H1 (cell line): ENCODE data around the gene PRKD3. TPM values are rescaled to one million over a fixed set of nuclear protein-coding genes. Genes with fewer than 3 reads are reported as not detected.

ENCODE experiments used
- CTCF ChIA-PET: fragments of 300-600 bp; sonication (Branson Sonifier 250); formaldehyde crosslinking; loops from one replicate; lab custom pipeline; 2021; ENCODE audit not compliant: partially characterized antibody; lab: Charles Lee
- POLR2A ChIA-PET: fragments of 300-600 bp; sonication (Branson Sonifier 250); formaldehyde crosslinking; loops from one replicate; lab custom pipeline; 2021; ENCODE audit warnings: inconsistent platforms; ENCODE audit not compliant: partially characterized antibody; lab: Charles Lee
- DNase-seq, 2 experiments: peaks; one replicate each; pipeline versions ENCODE4 v3.0.0 to v3.0.0-alpha.2; 2010 to 2022; ENCODE audit warnings: low spot score in 2 of 2, low read depth in 1 of 2, mixed read lengths in 1 of 2
- FAIRE-seq: peaks from 2 replicates; lab custom pipeline; 2011; peaks lifted over from hg19 to GRCh38; lab: Jason Lieb, UNC
- H2AFZ ChIP-seq: 2 replicates; pipeline ENCODE4 v1.8.1; 2012; ENCODE audit warnings: low read length, inconsistent platforms
- H2AK5ac ChIP-seq: 2 replicates; pipeline ENCODE4 v1.6.1; 2013; ENCODE audit warnings: low read depth, low read length
- H2BK120ac ChIP-seq: replicated peaks from 2 replicates; pipeline ENCODE3; 2013; ENCODE audit warnings: low read depth, low read length, inconsistent platforms
- H2BK12ac ChIP-seq: 2 replicates; pipeline ENCODE4 v1.6.1; 2013; ENCODE audit warnings: low read depth, low read length
- H2BK15ac ChIP-seq: 2 replicates; pipeline ENCODE4 v1.6.1; 2013; ENCODE audit warnings: low read length
- H2BK20ac ChIP-seq: 2 replicates; pipeline ENCODE4 v1.6.1; 2013; ENCODE audit warnings: low read length
- H2BK5ac ChIP-seq: 2 replicates; pipeline ENCODE4 v1.6.1; 2013; ENCODE audit warnings: low read depth, low read length
- H3K14ac ChIP-seq: 2 replicates; pipeline ENCODE4 v1.6.1; 2013; ENCODE audit warnings: inconsistent platforms; ENCODE audit not compliant: insufficient read length
- H3K18ac ChIP-seq: 2 replicates; pipeline ENCODE4 v1.6.1; 2013; ENCODE audit warnings: low read length; ENCODE audit errors: extremely low read depth
- H3K23ac ChIP-seq: 2 replicates; pipeline ENCODE4 v1.6.1; 2013; ENCODE audit warnings: inconsistent platforms; ENCODE audit not compliant: insufficient read length
- H3K23me2 ChIP-seq: 2 replicates; pipeline ENCODE4 v1.6.1; 2013; ENCODE audit warnings: low read depth, low read length
- H3K27ac ChIP-seq: 2 replicates; pipeline ENCODE4 v1.6.1; 2011; ENCODE audit warnings: low read depth, low read length, inconsistent platforms
- H3K27me3 ChIP-seq, 4 experiments: replicated peaks in 1 of 4; 1 replicate in 1 of 4; 2 replicates in 3 of 4; pipeline versions ENCODE4 v1.6.1 to v1.8.1; 2011 to 2013; ENCODE audit warnings: low read length in 3 of 4, mild to moderate bottlenecking in 3 of 4, inconsistent platforms in 2 of 4, mixed read lengths in 2 of 4, moderate library complexity in 1 of 4; ENCODE audit not compliant: control insufficient read depth in 3 of 4, insufficient read depth in 3 of 4; ENCODE audit errors: extremely low read depth in 1 of 4
- H3K36me3 ChIP-seq, 4 experiments: 2 replicates each; pipeline versions ENCODE4 v1.6.1 to v1.8.1; 2011 to 2013; ENCODE audit warnings: mild to moderate bottlenecking in 4 of 4, low read length in 3 of 4, moderate library complexity in 2 of 4, control low read depth in 1 of 4, inconsistent platforms in 1 of 4; ENCODE audit not compliant: insufficient read depth in 4 of 4, control insufficient read depth in 2 of 4
- H3K4ac ChIP-seq: replicated peaks from 2 replicates; pipeline ENCODE3; 2013; ENCODE audit warnings: low read length, low read depth, mixed read lengths, inconsistent platforms; ENCODE audit not compliant: insufficient read length
- H3K4me1 ChIP-seq, 4 experiments: replicated peaks in 1 of 4; 1 replicate in 1 of 4; 2 replicates in 3 of 4; pipeline versions ENCODE4 v1.6.1 to v1.8.1; 2011 to 2013; ENCODE audit warnings: low read length in 3 of 4, inconsistent platforms in 2 of 4, mixed read lengths in 1 of 4; ENCODE audit not compliant: insufficient read depth in 4 of 4, control insufficient read depth in 3 of 4
- H3K4me2 ChIP-seq, 2 experiments: 2 replicates each; pipeline versions ENCODE4 v1.6.1 to v1.8.1; 2011 to 2013; ENCODE audit warnings: low read depth in 2 of 2, low read length in 2 of 2, control low read depth in 1 of 2, inconsistent platforms in 1 of 2, mild to moderate bottlenecking in 1 of 2; ENCODE audit not compliant: insufficient read depth in 1 of 2
- H3K4me3 ChIP-seq, 4 experiments: fragments of 200-600, 300-600 bp in 1 of 4; sonication (generic), shearing (Covaris generic), sonication (Bioruptor Twin) in 1 of 4; 2 replicates each; pipeline versions ENCODE4 v1.5.1 to v1.8.1; 2011 to 2016; ENCODE audit warnings: low read length in 4 of 4, low read depth in 3 of 4, control low read depth in 2 of 4, inconsistent platforms in 2 of 4, mild to moderate bottlenecking in 2 of 4, mixed read lengths in 1 of 4, moderate library complexity in 1 of 4; ENCODE audit not compliant: insufficient read depth in 2 of 4; ENCODE audit errors: extremely low read depth in 1 of 4
- H3K56ac ChIP-seq: replicated peaks from 2 replicates; pipeline ENCODE3; 2013; ENCODE audit warnings: low read depth, mild to moderate bottlenecking, mixed read lengths, low read length, inconsistent platforms; ENCODE audit not compliant: insufficient read length
- H3K79me1 ChIP-seq: 2 replicates; pipeline ENCODE4 v1.6.1; 2013; ENCODE audit warnings: low read depth, low read length, control low read depth
- H3K79me2 ChIP-seq, 2 experiments: 2 replicates each; pipeline versions ENCODE4 v1.6.1 to v1.8.1; 2012 to 2013; ENCODE audit warnings: low read length in 2 of 2, mild to moderate bottlenecking in 2 of 2, inconsistent platforms in 1 of 2; ENCODE audit not compliant: insufficient read depth in 2 of 2, control insufficient read depth in 1 of 2
- H3K9ac ChIP-seq, 4 experiments: replicated peaks in 1 of 4; 1 replicate in 1 of 4; 2 replicates in 3 of 4; pipeline versions ENCODE4 v1.6.1 to v1.8.1; 2011 to 2013; ENCODE audit warnings: low read depth in 3 of 4, low read length in 3 of 4, control low read depth in 2 of 4, mild to moderate bottlenecking in 2 of 4, moderate library complexity in 2 of 4, inconsistent platforms in 1 of 4; ENCODE audit errors: extremely low read depth in 1 of 4
- H3K9me3 ChIP-seq, 2 experiments: 2 replicates each; pipeline versions ENCODE4 v1.6.1 to v1.8.1; 2012 to 2013; ENCODE audit warnings: mild to moderate bottlenecking in 2 of 2, moderate library complexity in 2 of 2, control low read depth in 1 of 2, inconsistent platforms in 1 of 2, low read depth in 1 of 2, low read length in 1 of 2, mixed read lengths in 1 of 2; ENCODE audit not compliant: insufficient read depth in 2 of 2
- H4K20me1 ChIP-seq, 2 experiments: replicated peaks in 1 of 2; 2 replicates each; pipeline versions ENCODE3 to v1.8.1; 2011 to 2013; ENCODE audit warnings: inconsistent platforms in 2 of 2, low read length in 2 of 2, mild to moderate bottlenecking in 1 of 2; ENCODE audit not compliant: insufficient read depth in 2 of 2, control insufficient read depth in 1 of 2
- H4K5ac ChIP-seq: 2 replicates; pipeline ENCODE4 v1.6.1; 2013; ENCODE audit warnings: low read length, low read depth, mixed read lengths, inconsistent platforms; ENCODE audit not compliant: insufficient read length
- H4K8ac ChIP-seq: 2 replicates; pipeline ENCODE4 v1.8.0; 2013; ENCODE audit warnings: mild to moderate bottlenecking, moderate library complexity, low read length, inconsistent platforms; ENCODE audit not compliant: insufficient read depth; ENCODE audit errors: extremely low read depth
- H4K91ac ChIP-seq: replicated peaks from 2 replicates; pipeline ENCODE3; 2013; ENCODE audit warnings: low read length, mixed read lengths, inconsistent platforms; ENCODE audit not compliant: insufficient read length
- BCL11A ChIP-seq, 2 experiments: IDR thresholded peaks; one replicate each; pipeline ENCODE4 v1.6.1; 2011; ENCODE audit warnings: low read depth in 2 of 2, low read length in 2 of 2, mild to moderate bottlenecking in 2 of 2
- POLR2A ChIP-seq, 2 experiments: IDR thresholded peaks; 1 replicate in 1 of 2; 2 replicates in 1 of 2; pipeline ENCODE4 v1.6.1; 2011; ENCODE audit warnings: low read depth in 2 of 2, low read length in 2 of 2, mild to moderate bottlenecking in 2 of 2; ENCODE audit errors: control extremely low read depth in 1 of 2
- polyA plus RNA-seq, 7 experiments: library from polyadenylated mRNA; depleted of rRNA in 3 of 7; stranded (reverse) in 5 of 7; unstranded in 2 of 7; fragments of >200 nt in 5 of 7; fragments of 200-250 nt in 2 of 7; gene quantifications; 1 replicate in 5 of 7; 2 replicates in 1 of 7; 4 replicates in 1 of 7; pipeline versions ENCODE4 v1.2.1 to v1.2.3, GENCODE V29; 2011 to 2013; ENCODE audit warnings: missing spikeins in 2 of 7, mixed read lengths in 2 of 7
- total RNA-seq: library from RNA; stranded (reverse); fragmentation: NEBNext Ultra II Directional; extraction: Animal tissue kit (Norgen Biotek cat#: 25700); gene quantifications from 2 replicates; pipeline ENCODE4 v1.2.1, GENCODE V29; 2021

The PRKD3 gene
- total and polyA plus RNA-seq, 2 of the 8 experiments (the other 6 are each of a cell fraction or from before 2014, with no cell fraction given): 12.0 to 63.3 TPM

DNA sequence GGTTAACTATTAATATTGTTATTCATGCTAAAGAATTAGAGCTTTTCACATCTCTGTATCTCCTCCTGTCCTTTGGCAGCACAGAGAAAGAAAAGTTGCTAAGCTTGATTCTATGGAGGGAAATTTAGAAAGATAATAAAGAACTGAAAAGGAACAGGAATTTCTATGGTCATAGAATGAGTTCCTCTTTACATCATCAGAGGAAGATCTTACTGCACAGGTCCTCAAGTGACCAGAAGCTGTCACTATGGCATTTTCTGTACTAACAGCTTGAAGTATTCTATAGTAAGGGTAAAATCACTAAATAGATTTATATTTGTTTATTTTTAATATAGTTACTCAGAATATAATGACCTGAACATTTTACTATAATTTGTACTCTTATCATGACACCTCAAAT, 6.0 kb upstream of the PRKD3 start:
- Histone ChIP-seq H2BK20ac (no peak overlapping the region), H4K5ac (no peak overlapping the region), H3K79me1 (no peaks in the 10 kb centered on the region), H2BK120ac (no peak overlapping the region), H3K9ac (no peak overlapping the region), H3K79me2 (no peaks in the 10 kb centered on the region), H3K4me2 (no peak overlapping the region), H2BK5ac (no peak overlapping the region), H3K4me3 (no peak overlapping the region), H3K23me2 (no peaks in the 10 kb centered on the region), H3K9me3 (no peaks in the 10 kb centered on the region), H3K18ac (no peak overlapping the region), H4K91ac (no peak overlapping the region), H3K4me1 (no peaks in the 10 kb centered on the region), H3K4ac (no peak overlapping the region), H3K27me3 (peaks cover 0 to 5% (median 2%) of the 10 kb centered on the region in 4 experiments; a peak in 4 of 7 replicates), H2BK12ac (no peak overlapping the region), H3K56ac (no peak overlapping the region), H3K36me3 (no peaks in the 10 kb centered on the region), H3K14ac (no peak overlapping the region), H2AK5ac (no peak overlapping the region), H2AFZ (no peak overlapping the region), H3K23ac (no peak overlapping the region), H4K8ac (no peak overlapping the region), H3K27ac (no peak overlapping the region), H2BK15ac (no peak overlapping the region), H4K20me1 (no peaks in the 10 kb centered on the region)
- DNase-seq (no peak), FAIRE-seq (no peak)
- ChIA-PET POLR2A (interaction anchor here (1.0 kb wide), 1 partner anchor 11 kb away, joined by 3 read pairs; no protein-coding TSS in a partner anchor), CTCF (interaction anchor here (1.0 to 2.1 kb wide), 2 partner anchors 10 to 12 kb away, joined by 3 to 8 read pairs; no protein-coding TSS in a partner anchor)
- TF ChIP-seq POLR2A (IDR thresholded peaks at IDR 0.05; ENCODE audit: control extremely low read depth in 1 of 2, low read depth in 2 of 2, low read length in 2 of 2) (no peak), BCL11A (IDR thresholded peaks at IDR 0.05; ENCODE audit: low read depth in 2 of 2, low read length in 2 of 2) (no peak)
